Small intestine (tissue), 7 donors: ENCODE results near the gene ISM1. TPM values are rescaled to one million over a fixed set of nuclear protein-coding genes. Genes with fewer than 3 reads are reported as not detected.

Experiments
- DNase-seq, 2 donors: peaks; one replicate each; pipeline versions ENCODE4 v3.0.0 to v3.0.0-alpha.2; 2013
- FAIRE-seq: peaks from 2 replicates; lab custom pipeline; 2012; peaks lifted over from hg19 to GRCh38; lab: Jason Lieb, UNC
- H3K27ac ChIP-seq, 3 donors: one replicate each; pipeline ENCODE4 v1.5.1; 2013; ENCODE audit warnings: low read length in 2 of 3, mild to moderate bottlenecking in 2 of 3, control low read depth in 1 of 3, inconsistent platforms in 1 of 3, low read depth in 1 of 3, moderate library complexity in 1 of 3
- H3K27me3 ChIP-seq, 3 donors: one replicate each; pipeline ENCODE4 v1.6.1; 2013; ENCODE audit warnings: low read length in 3 of 3, inconsistent platforms in 1 of 3; ENCODE audit not compliant: control insufficient read depth in 3 of 3, insufficient read depth in 3 of 3
- H3K36me3 ChIP-seq, 3 donors: one replicate each; pipeline ENCODE4 v1.6.1; 2013; ENCODE audit warnings: low read length in 3 of 3, inconsistent platforms in 1 of 3, low read depth in 1 of 3, mild to moderate bottlenecking in 1 of 3, moderate library complexity in 1 of 3; ENCODE audit not compliant: control insufficient read depth in 3 of 3, insufficient read depth in 2 of 3
- H3K4me1 ChIP-seq, 3 donors: one replicate each; pipeline ENCODE4 v1.6.1; 2013; ENCODE audit warnings: low read length in 2 of 3, inconsistent platforms in 1 of 3, low read depth in 1 of 3, mild to moderate bottlenecking in 1 of 3, moderate library complexity in 1 of 3; ENCODE audit not compliant: control insufficient read depth in 3 of 3, insufficient read depth in 2 of 3
- H3K4me3 ChIP-seq, 3 donors: one replicate each; pipeline ENCODE4 v1.5.1; 2013; ENCODE audit warnings: low read length in 3 of 3, control low read depth in 1 of 3, inconsistent platforms in 1 of 3, low read depth in 1 of 3, mild to moderate bottlenecking in 1 of 3, moderate library complexity in 1 of 3
- H3K9me3 ChIP-seq, 2 donors: one replicate each; pipeline ENCODE4 v1.6.1; 2013; ENCODE audit warnings: low read depth in 1 of 2, low read length in 1 of 2; ENCODE audit not compliant: control insufficient read depth in 2 of 2, insufficient read depth in 1 of 2
- WGBS, 3 donors: extraction: QIAGEN DNeasy Blood & Tissue Kit; methylation state at CpG; one replicate each; pipeline ENCODE4 v1.1.7; 2013; 5-methylcytosine and 5-hydroxymethylcytosine counted together
- polyA plus RNA-seq, 4 donors: library from polyadenylated mRNA; stranded (reverse) in 3 of 4; unstranded in 1 of 4; fragments of 200-250 nt in 3 of 4; fragments of 120-200 nt in 1 of 4; gene quantifications; one replicate each; pipeline versions ENCODE4 v1.2.1 to v1.2.3, GENCODE V29; 2013
- donor health status: healthy with polysubstance abuse.
- donor health status: control.
- donor health status: control.
- donor health status: Bipolar disorder and iron deficiency.
- donor health status: healthy.

The ISM1 gene
- polyA plus RNA-seq, 4 donors: 0.45 to 0.62 TPM; not detected in 2

GRCh38 chr20:13264907-13265306 lies 43.8 kb downstream of the ISM1 start:
- Histone ChIP-seq H3K4me1 (no peaks in the 10 kb centered on the region), H3K4me3 (no peak overlapping the region), H3K27me3 (no peaks in the 10 kb centered on the region), H3K27ac (no peak overlapping the region), H3K9me3 (no peaks in the 10 kb centered on the region), H3K36me3 (no peaks in the 10 kb centered on the region)
- WGBS, 3 donors: 74 to 81% (median 79%) methylated on average over 5 of the region's 5 CpGs
- DNase-seq (no peak), FAIRE-seq (no peak)

DNA sequence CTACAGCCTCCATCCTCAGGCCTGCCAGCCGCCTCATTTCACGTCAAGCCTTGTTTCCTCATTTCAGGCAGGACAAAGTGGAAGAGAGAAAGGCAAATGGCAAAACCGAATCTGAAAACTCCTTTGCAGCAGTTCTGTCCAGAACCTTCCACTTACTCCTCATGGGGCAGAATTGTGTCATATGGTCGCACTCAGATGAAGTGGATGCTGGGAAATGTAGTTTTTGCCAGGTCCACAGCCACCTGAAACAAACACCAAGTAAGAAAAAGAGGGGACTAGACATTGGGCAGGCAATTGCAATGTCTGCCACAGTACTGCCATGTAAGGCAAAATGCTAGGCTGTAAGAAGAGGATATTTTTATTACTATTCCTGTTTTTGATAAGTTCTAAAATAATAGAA lies 44.9 kb downstream of the ISM1 start:
- Histone ChIP-seq H3K36me3 (no peaks in the 10 kb centered on the region), H3K4me1 (no peaks in the 10 kb centered on the region), H3K9me3 (no peaks in the 10 kb centered on the region), H3K27me3 (no peaks in the 10 kb centered on the region), H3K27ac (no peak overlapping the region), H3K4me3 (no peak overlapping the region)
- WGBS, 3 donors: 79 to 90% (median 82%) methylated on average over 4 of the region's 4 CpGs
- no peak for FAIRE-seq
- no peak for DNase-seq

GRCh38 chr20:13267231-13267630 lies 46.2 kb downstream of the ISM1 start:
- no peak overlapping the region for H3K27ac ChIP-seq
- no peak for FAIRE-seq
- H3K36me3 ChIP-seq: no peaks in the 10 kb centered on the region
- H3K4me1 ChIP-seq: no peaks in the 10 kb centered on the region
- DNase-seq: no peak
- H3K9me3 ChIP-seq: no peaks in the 10 kb centered on the region
- no peak overlapping the region for H3K4me3 ChIP-seq
- no peaks in the 10 kb centered on the region for H3K27me3 ChIP-seq
- 64 to 77% (median 72%) methylated on average over 7 of the region's 7 CpGs for WGBS, 3 donors

DNA sequence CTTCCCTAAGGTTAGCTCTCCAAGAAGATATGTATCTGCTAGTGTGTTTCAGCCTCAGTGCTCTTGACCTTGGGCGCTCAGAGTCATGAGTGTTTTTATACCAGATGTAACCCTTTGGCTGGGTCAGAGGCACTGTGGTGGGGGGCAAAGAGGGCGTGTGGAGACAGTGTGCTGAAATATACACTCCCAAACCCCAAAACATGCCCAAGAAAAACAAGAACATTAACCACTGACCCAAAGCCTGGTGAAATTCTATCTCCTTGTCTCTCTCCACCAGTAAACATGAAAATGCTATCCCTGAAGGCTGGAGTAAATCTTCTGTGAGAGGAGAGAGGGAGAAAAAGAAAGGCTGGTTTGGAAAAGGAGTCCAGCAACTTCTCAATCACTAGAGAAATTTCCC lies 47.9 kb downstream of the ISM1 start:
- no peak for DNase-seq
- FAIRE-seq: no peak
- H3K36me3 ChIP-seq: no peaks in the 10 kb centered on the region
- WGBS, 3 donors: 53 to 69% (median 62%) methylated on average over 2 of the region's 2 CpGs
- no peaks in the 10 kb centered on the region for H3K4me1 ChIP-seq
- H3K9me3 ChIP-seq: no peaks in the 10 kb centered on the region
- H3K27me3 ChIP-seq: no peaks in the 10 kb centered on the region
- no peak overlapping the region for H3K4me3 ChIP-seq
- no peak overlapping the region for H3K27ac ChIP-seq

- no peaks in the 10 kb centered on the region for H3K4me1 ChIP-seq
- no peak overlapping the region for H3K27ac ChIP-seq
- DNase-seq (no peak), FAIRE-seq (no peak)
- 9 to 26% (median 14%) methylated on average over 1 of the region's 1 CpG for WGBS, 3 donors
- no peaks in the 10 kb centered on the region for H3K9me3 ChIP-seq
- H3K36me3 ChIP-seq: no peaks in the 10 kb centered on the region
- no peaks in the 10 kb centered on the region for H3K27me3 ChIP-seq
- no peak overlapping the region for H3K4me3 ChIP-seq
Observed at GRCh38 chr20:13270211-13270610, 49.1 kb downstream of the ISM1 start.

DNA sequence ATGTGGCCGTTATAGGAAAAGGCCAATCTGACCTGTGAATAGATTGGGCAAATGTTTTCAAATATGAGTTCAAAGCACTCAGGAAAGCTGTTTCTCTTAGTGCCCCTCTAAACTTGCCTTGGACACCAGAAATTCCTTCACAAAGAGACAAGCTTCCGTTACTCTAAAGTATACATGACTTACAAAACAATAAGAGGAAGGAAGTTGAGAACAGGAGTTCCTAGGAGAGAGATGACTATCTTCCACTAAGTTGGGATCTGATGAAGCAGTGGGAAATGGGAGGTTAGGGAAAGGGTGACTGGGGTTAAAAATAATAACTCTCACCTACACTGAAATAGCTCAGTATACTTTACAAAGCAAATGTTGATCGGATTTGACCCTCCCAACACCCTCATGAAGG lies 50.0 kb downstream of the ISM1 start:
- H3K4me1 ChIP-seq: no peaks in the 10 kb centered on the region
- FAIRE-seq (no peak), DNase-seq (no peak)
- no peak overlapping the region for H3K4me3 ChIP-seq
- H3K27me3 ChIP-seq: no peaks in the 10 kb centered on the region
- WGBS, 3 donors: 74 to 83% (median 75%) methylated on average over 3 of the region's 3 CpGs
- H3K27ac ChIP-seq: no peak overlapping the region
- no peaks in the 10 kb centered on the region for H3K36me3 ChIP-seq
- no peaks in the 10 kb centered on the region for H3K9me3 ChIP-seq

GRCh38 chr20:13271977-13272975 lies 51.2 kb downstream of the ISM1 start:
- no peak overlapping the region for H3K27ac ChIP-seq
- FAIRE-seq (no peak), DNase-seq (no peak)
- 83 to 90% (median 89%) methylated on average over 10 of the region's 10 CpGs for WGBS, 3 donors
- H3K9me3 ChIP-seq: no peaks in the 10 kb centered on the region
- no peaks in the 10 kb centered on the region for H3K36me3 ChIP-seq
- no peaks in the 10 kb centered on the region for H3K27me3 ChIP-seq
- H3K4me1 ChIP-seq: no peaks in the 10 kb centered on the region
- no peak overlapping the region for H3K4me3 ChIP-seq

DNA sequence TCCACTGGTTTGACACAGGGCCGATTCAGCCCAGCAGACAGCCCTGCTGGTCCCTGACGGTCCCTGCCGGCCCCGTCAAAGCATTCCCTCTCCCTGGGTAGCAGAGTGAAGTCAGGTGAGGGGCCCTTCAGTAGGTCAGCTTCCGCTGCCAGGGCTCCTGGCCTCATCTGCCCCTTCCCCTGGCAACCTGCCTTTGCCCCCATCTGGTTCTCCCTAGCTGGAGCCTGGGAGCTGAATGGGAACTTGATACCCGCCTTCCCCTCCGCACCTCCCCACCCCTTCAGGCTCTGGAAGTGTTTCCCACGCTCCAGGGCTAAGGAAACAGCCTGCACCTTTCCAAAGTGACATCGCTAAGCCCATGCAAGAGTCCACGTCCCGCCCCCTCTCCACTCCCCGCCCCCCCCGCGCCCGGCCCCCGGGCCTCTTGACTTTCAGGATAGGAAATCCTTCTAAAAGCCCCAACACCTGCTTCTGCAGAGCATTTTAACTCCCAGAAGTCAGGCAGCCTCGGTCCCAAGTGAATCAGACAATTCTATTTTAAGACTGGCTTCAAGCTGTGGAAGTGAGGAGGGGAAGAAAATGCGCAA lies 53.3 kb downstream of the ISM1 start:
- Histone ChIP-seq H3K9me3 (no peaks in the 10 kb centered on the region), H3K4me1 (no peaks in the 10 kb centered on the region), H3K36me3 (no peaks in the 10 kb centered on the region), H3K4me3 (no peak overlapping the region), H3K27ac (no peak overlapping the region), H3K27me3 (no peaks in the 10 kb centered on the region)
- no peak for FAIRE-seq
- DNase-seq: no peak
- WGBS, 3 donors: 35 to 44% (median 44%) methylated on average over 18 of the region's 18 CpGs
